Activated naive CD4-positive, alpha-beta T cell treated with anti-CD3 and anti-CD28 coated beads, Interleukin-2, amount 50 U/mL, for 72 hours (primary cell): ENCODE measurements around the gene USP9X. TPM values are rescaled to one million over a fixed set of nuclear protein-coding genes. Genes with fewer than 3 reads are reported as not detected.

Experiments used
- ATAC-seq, 2 donors: fragments of 150-1000 bp; cut with Tn5 transposase; 2 replicates each; pipeline ENCODE4 v1.10.0; 2021; ENCODE audit warnings: mild to moderate bottlenecking in 2 of 2, moderate library complexity in 2 of 2
- DNase-seq, 2 donors: peaks; one replicate each; pipeline ENCODE4 v3.0.0; 2021 to 2022; ENCODE audit warnings: low spot score in 2 of 2
- H3K27ac Mint-ChIP-seq, 2 donors: one replicate each; pipeline ENCODE4 v1.8.0; 2022; ENCODE audit warnings: mild to moderate bottlenecking in 2 of 2, mixed read lengths in 2 of 2
- H3K36me3 Mint-ChIP-seq, 2 donors: one replicate each; pipeline ENCODE4 v1.8.0; 2022; ENCODE audit warnings: mixed read lengths in 2 of 2
- H3K9me3 Mint-ChIP-seq, 2 donors: one replicate each; pipeline ENCODE4 v1.8.0; 2022; ENCODE audit warnings: mixed read lengths in 2 of 2
- total RNA-seq, 2 donors: library from RNA; stranded (reverse); gene quantifications; one replicate each; pipeline ENCODE4 v1.2.3, GENCODE V29; 2022

Gene USP9X
- total RNA-seq, 2 donors from 2014 or later, result 70.5 to 74.9 TPM

DNA sequence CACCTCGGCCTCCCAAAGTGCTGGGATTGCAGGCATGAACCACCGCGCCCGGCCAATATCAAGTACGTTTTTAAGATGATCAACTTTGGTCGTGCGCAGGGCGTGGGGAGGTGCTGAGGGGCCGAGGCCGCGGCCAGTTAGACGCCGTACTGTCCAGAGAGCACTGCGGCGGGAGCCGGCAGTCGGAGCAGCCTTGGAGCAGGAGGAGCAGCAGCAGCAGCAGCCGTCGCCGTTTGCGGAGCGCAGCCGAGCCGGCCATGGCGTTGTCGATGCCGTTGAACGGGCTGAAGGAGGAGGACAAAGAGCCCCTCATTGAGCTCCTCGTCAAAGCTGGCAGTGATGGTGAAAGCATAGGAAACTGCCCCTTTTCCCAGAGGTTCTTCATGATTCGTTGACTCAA lies 8.5 kb upstream of the USP9X start:
- Mint-ChIP-seq H3K27ac (no peak overlapping the region), H3K36me3 (no peaks in the 10 kb centered on the region), H3K9me3 (no peaks in the 10 kb centered on the region)
- DNase-seq, result no peak
- ATAC-seq, result no peak

DNA sequence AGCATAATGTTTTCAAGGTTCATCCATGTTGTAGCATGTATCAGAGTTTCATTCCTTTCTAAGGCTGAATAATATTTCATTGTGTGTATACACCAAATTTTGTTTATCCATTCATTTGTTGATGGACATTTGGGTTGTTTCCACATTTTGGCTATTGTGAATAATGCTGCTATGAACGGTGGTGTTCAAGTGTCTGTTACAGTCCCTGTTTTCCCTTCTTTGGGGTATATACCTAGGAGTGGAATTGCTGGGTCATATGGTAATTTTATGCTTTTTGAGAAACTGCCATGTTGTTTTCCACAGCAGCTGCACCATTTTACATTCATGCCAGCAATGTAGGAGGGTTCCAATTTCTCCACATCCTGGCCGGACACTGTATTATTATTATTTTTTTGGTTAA lies 3.4 kb upstream of the USP9X start:
- no peak for ATAC-seq
- DNase-seq, result no peak
- Mint-ChIP-seq H3K27ac (no peak overlapping the region), H3K9me3 (no peaks in the 10 kb centered on the region), H3K36me3 (peaks cover 3 to 4% of the 10 kb centered on the region in 2 donors)

DNA sequence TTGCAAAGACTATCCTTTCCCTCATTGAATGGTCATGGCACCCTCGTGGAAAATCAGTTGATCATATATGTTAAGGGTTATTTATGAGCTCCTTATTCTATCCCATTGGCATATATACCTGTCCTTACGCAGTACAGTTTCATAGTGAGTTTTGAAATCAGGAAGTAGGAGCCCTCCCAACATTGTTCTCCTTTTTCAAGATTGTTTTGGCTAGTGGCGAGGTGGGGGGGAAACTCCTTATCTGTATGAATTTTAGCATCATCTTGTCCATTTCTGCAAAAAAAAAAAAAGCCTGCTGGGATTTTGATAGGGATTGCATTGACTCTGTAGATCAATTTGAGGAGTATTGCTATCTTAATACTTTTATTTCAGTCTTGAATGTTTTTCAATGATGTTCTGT lies 2.5 kb upstream of the USP9X start:
- DNase-seq (no peak), ATAC-seq (no peak)
- H3K27ac Mint-ChIP-seq, result no peak overlapping the region
- peaks cover 9 to 12% of the 10 kb centered on the region in 2 donors for H3K36me3 Mint-ChIP-seq
- H3K9me3 Mint-ChIP-seq, result no peaks in the 10 kb centered on the region

DNA sequence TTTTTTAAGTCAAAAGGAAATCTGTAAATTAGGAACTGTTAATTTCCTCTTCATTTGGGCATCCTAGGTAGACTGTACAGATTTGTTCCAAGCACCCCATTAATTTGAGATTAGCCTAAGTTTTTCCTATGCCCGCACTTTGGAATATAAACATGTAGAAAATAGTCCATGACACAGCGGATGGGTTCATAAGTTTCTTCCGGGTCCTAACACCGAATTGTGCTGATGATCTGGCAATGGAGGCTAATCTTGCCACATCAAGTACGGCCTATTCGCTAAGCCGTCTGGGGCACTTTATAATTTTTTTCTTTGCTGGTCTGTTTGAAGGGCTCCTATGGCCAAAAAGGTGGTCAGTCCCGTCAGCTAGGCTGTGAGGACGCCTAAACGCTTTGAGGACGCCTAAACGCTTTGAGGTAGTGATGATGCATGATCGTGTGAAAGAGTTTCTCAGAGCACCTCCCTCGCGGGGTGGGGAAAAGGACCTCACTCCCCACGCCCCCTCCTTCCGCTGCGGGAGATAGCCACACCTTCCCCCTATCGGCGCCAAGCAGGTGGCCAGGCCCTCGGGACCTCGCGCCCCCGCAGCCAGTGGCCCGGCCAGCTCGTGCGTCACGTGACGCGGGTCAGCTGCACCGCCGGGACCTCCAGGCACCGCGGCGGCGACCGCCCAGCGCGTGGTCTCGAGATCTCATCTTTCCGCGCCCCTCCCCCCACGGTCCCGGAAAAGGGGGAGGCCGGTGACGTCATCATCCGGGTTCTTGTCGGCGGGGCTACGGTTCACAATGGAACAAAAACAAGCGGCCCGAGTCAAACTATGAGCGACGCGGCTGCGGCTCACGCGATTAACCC lies 977 bp upstream of the USP9X start:
- Mint-ChIP-seq H3K36me3 (peaks cover 13 to 22% of the 10 kb centered on the region in 2 donors), H3K9me3 (no peaks in the 10 kb centered on the region), H3K27ac (peak overlapping the region; percentile 98)
- peak; percentile 76 to 77 for ATAC-seq
- DNase-seq, result peak; percentile 92 to 97

DNA sequence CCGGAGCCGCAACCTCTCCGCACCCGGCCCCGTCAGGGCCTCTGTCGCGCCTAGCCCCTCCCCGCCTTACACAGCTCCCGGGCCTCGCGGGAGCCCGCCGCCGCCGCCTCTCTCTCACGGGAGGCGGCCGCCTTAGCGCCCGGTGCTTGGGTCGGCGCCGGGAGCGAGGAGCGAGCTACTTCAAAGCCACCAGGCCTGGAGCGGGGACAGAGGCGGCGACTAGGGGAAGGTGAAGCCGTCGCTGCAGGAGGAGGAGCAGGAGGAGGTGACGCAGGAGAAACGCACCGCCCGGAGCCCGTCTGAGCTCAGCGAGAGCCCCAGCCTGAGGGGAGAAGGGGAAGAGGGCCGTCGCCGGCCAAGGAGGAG lies 250 bp downstream of the USP9X start:
- peak; percentile 17 to 41 for ATAC-seq
- H3K9me3 Mint-ChIP-seq, result no peaks in the 10 kb centered on the region
- peaks cover 13 to 22% of the 10 kb centered on the region in 2 donors for H3K36me3 Mint-ChIP-seq
- peak overlapping the region; percentile 97 to 98 for H3K27ac Mint-ChIP-seq
- DNase-seq, result peak; percentile 41 to 61

DNA sequence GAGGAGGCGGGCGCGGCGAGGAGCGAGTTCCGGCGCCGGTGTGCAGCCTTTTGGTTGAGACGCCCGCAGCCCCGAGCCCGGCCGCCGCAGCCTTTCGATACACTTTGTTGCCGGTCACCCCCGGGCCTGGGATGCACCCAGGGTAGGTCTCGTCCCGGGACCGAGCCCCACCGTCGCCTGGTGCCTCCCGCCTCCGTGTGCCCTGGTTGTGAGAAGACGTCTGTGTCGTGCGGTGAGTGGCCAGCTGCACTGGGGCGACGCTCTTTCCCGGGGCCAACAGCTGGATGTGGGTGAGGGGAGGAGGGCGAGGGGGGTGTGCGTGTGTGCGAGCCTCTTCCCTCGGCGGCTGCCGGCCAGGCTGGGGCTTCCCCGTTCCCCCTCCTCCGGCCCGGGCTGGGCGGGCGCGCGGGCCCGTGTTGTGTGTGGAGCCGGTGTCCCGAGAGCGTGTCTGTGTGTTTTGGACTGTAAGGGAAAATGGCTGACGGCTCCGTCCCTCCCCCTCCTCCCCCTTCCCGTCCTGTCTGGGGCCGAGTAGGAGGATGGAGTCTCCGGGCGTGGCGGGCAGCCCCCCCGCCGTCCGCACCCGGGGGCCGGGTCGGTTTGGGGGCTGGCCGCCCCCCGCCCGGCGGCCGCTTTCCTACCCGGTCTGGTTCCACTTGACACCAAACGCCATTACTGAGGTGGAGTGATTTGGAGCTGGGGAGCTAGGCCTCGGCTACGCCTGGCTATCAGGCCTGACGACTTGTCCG lies 807 bp downstream of the USP9X start:
- Mint-ChIP-seq H3K36me3 (peaks cover 13 to 22% of the 10 kb centered on the region in 2 donors), H3K27ac (peak overlapping the region; percentile 97 to 98), H3K9me3 (no peaks in the 10 kb centered on the region)
- ATAC-seq (peak; percentile 3 to 9), DNase-seq (peak; percentile 22 to 64)

DNA sequence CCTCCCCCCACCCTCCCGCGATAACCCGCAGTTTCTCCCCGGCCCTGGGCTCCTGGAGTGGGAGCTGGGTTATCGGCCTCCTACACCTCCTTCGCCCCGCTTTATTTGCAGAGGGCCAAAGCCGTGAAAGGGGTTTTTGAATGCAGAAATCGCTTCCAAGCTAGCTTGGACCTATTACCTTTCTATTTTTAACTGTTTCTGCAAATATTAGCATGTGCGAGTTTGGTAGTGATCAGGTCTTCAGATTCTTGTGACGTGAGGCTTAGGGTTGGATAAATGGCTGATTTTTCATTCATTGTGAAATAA lies 1.3 kb downstream of the USP9X start:
- no peak for ATAC-seq
- H3K27ac Mint-ChIP-seq, result peak overlapping the region; percentile 87 to 98
- H3K9me3 Mint-ChIP-seq, result no peaks in the 10 kb centered on the region
- peaks cover 13 to 22% of the 10 kb centered on the region in 2 donors for H3K36me3 Mint-ChIP-seq
- DNase-seq, result no peak

DNA sequence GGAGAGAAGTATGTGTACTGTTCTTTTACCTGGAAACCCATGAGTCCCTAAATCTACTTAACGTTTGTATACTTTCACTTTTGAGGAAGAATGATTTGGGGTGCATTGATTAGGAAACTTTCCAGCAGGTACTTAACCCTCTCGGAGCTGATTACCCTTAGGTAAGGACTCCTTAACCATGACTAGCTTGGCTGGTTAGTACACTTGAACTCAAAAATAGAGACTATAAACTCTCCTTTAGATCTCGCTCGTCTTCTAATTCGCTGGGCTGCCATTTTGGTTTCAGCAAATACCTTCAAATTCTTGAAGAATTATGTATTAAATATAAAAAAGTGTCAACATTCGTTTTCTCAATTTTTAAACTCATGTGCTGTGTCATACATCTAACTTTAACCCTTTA lies 2.0 kb downstream of the USP9X start:
- DNase-seq (no peak), ATAC-seq (no peak)
- Mint-ChIP-seq H3K36me3 (peaks cover 13 to 22% of the 10 kb centered on the region in 2 donors), H3K27ac (peak overlapping the region; percentile 87 to 98), H3K9me3 (no peaks in the 10 kb centered on the region)

DNA sequence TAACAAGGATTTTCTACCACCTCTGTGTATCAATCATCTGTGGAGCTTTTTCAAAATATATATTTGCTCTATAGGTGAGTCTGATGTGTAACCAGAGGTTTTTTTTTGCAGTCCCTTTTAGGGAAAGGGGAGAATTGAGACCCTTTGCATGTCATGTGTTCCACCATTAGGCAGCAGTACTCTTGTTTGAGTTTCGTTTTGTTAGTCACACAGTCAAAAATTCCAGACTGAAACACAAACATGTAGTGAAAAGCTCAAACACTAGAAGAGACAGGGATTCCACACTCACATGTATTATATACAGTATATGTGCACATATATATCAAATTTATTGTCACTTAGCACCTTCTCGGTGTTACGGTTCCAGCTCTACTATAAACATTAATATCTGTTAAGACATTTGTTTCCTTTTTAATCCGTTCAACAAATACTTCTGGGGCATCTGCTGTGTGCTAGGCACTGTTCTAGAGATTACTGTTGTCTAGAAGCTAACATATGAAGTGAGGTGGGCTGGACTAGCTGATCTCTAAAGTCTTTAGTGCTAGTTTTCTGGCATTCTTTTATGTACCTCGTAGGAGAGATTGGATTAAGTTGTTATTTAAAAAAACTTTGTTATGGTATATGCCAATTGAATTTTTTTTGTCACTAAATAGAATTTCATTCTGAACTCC lies 5.5 kb downstream of the USP9X start:
- DNase-seq (no peak), ATAC-seq (peak; percentile 41 to 52)
- Mint-ChIP-seq H3K9me3 (no peaks in the 10 kb centered on the region), H3K36me3 (peaks cover 13 to 28% of the 10 kb centered on the region in 2 donors), H3K27ac (peak overlapping the region in 1 of 2 donors; percentile 44)

DNA sequence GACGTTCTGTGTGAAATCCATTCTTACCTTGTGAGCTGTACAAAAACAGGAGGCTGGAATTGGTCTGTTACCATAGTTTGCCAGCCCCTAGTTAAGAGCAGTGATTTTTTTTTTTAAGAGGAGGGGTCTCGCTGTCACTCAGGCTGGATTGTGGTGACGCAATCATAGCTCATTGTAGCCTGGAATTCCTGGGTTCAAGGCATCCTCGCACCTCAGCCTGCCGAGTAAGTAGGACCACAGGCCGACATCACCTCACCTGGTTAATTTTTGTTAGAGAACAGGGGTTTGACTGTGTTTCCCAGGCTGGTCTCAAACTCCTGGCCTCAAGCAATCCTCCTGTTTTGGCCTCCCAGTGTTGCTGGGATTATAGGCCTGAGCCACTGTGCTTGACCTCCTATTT lies 7.5 kb downstream of the USP9X start:
- H3K27ac Mint-ChIP-seq, result no peak overlapping the region
- no peaks in the 10 kb centered on the region for H3K9me3 Mint-ChIP-seq
- ATAC-seq, result no peak
- DNase-seq, result no peak
- peaks cover 4 to 16% of the 10 kb centered on the region in 2 donors for H3K36me3 Mint-ChIP-seq

DNA sequence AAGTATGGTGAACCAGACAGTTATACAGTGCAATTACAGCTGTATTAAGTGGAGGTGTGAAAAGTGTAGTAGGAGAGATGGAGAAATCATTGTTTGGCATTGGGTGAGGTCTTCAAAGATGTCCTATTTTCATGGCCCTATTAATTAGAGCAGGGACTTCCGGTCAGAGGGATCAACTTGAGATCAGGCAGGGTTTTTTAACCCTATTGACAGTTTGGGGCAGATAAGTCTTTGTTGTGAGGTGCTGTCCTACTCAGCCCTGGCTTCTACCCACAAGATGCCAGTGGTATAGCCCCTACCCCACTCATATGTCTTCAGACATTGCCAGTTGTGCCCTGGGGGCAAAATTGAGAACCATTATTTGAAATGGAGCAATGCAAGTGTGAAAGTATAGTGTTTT lies 9.9 kb downstream of the USP9X start:
- peak overlapping the region in 1 of 2 donors; percentile 72 for H3K27ac Mint-ChIP-seq
- DNase-seq, result no peak
- peaks cover 0 to 6% of the 10 kb centered on the region in 2 donors for H3K36me3 Mint-ChIP-seq
- no peaks in the 10 kb centered on the region for H3K9me3 Mint-ChIP-seq
- ATAC-seq, result no peak

DNA sequence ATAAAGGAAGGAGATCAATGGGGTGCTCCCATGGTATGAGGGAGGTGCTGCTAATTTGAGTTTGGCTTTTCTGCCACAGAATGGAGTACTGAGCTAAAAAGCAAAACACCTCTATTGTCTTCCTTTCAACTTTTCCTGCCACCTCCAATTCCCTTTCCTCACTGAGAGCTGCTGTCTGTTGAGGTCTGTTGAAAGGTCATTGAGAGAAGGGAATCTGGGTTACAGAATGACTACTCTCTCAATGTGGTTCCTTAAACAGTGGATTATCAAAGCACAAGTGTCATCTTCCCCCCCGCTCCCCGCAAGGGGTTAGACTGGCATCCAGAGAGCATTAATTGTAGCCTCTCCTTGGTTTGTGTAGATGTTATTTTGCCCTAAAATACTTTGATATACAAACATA lies 10.7 kb downstream of the USP9X start:
- Mint-ChIP-seq H3K9me3 (no peaks in the 10 kb centered on the region), H3K36me3 (peaks cover 0 to 6% of the 10 kb centered on the region in 2 donors), H3K27ac (peak overlapping the region in 1 of 2 donors; percentile 72)
- ATAC-seq (peak; percentile 38 to 87), DNase-seq (no peak)

DNA sequence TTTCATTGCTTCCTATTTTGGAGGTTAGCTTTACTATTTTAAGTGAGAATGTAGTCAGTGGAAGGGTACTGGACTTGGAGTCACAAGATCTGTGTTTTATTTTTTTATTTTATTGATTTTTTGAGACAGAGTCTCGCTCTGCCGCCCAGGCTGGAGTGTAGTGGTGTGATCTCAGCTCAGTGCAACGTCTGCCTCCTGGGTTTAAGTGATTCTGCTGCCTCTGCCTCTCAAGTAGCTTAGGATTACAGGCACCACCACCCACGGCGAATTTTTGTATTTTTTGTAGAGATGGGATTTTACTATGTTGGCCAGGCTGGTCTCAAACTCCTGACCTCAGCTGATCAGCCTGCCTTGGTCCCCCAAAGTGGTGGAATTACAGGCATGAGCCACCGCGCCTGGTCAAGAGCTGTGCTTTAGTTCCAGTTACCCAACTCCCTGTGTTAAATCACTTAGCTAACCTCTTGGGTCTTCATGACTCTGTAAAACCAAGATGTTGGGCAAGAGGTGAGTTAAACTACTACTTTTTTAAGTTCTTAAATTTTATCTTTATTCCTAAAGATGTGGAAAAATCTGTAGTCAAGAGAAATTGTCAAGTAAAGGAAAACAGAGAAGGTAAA lies 11.2 kb downstream of the USP9X start:
- ATAC-seq (no peak), DNase-seq (no peak)
- Mint-ChIP-seq H3K27ac (peak overlapping the region in 1 of 2 donors; percentile 72), H3K9me3 (no peaks in the 10 kb centered on the region), H3K36me3 (peaks cover 0 to 6% of the 10 kb centered on the region in 2 donors)

DNA sequence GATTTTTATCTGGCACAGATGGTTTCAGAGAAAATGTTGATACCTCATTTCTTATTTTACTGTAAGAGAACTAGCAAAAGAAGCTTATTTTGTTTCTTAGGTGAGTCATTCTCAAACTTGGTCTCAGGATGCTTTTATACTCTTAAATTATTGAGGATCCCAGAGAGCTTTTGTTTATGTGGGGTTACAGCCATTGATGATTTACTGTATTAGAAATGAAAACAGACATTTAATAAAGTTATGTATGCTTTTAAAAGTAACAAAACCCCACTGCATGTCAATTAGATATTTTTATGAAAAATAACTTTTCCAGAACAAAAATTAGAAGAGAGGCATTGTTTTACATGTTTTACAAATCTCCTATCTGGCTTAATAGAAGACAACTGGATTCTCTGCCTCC lies 12.1 kb downstream of the USP9X start:
- ATAC-seq (no peak), DNase-seq (no peak)
- H3K27ac Mint-ChIP-seq, result no peak overlapping the region
- H3K36me3 Mint-ChIP-seq, result peaks cover 0 to 6% of the 10 kb centered on the region in 2 donors
- no peaks in the 10 kb centered on the region for H3K9me3 Mint-ChIP-seq

DNA sequence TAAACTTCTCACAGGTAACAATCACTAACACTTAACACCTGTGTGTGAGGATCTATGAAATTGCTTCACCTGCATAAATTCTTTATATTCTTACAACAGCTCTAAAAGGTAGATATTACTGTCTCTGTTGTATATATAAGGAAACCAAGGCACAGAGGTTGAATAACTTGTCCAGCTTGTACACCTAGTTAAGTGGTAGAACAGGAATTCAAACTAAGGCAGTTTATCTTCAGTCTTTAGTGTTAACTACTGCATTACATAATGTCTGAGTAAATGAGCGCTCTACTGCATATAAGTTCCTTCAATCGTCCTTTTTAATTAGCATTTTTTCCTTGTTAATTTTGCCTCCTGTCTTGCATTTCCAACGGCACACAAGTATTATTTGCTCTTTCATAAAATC lies 15.0 kb downstream of the USP9X start:
- no peak for ATAC-seq
- no peaks in the 10 kb centered on the region for H3K36me3 Mint-ChIP-seq
- H3K9me3 Mint-ChIP-seq, result no peaks in the 10 kb centered on the region
- DNase-seq, result no peak
- no peak overlapping the region for H3K27ac Mint-ChIP-seq

DNA sequence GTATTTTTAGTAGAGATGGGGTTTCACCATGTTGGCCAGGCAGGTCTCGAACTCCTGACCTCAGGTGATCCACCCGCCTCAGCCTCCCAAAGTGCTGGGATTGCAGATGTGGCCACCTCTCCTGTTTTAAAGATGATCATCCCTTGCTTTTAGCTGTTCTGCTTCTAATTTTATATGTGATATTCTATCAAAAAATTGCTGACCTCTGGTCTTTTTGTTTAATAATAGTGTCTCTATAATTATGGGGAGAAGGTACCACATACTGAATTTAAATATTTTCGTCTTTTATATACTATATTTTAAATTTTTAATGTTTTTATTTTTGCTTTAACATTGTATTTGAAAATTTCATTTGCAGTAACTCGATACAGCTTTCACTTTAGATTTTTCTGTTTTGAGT lies 15.6 kb downstream of the USP9X start:
- no peak overlapping the region for H3K27ac Mint-ChIP-seq
- DNase-seq (no peak), ATAC-seq (no peak)
- no peaks in the 10 kb centered on the region for H3K36me3 Mint-ChIP-seq
- H3K9me3 Mint-ChIP-seq, result no peaks in the 10 kb centered on the region

DNA sequence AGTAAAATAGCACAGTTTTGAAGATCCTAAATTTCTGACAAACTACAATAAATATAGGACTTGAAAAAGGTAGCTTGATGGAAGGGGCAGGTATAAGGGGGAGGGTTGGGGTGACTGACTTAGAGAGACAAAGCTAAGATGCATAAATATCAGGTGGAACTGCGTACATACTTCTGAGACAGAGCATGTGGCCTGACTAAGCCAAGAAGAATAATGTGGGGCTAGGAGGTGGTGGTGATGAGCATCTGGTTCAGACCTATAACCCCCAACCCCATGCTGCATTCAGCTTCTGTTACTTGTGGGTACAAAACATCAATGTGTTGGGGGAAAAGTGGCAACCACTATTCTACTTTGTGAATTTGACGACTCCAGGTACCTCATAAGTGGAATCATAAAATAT lies 19.8 kb downstream of the USP9X start:
- H3K27ac Mint-ChIP-seq, result no peak overlapping the region
- no peak for DNase-seq
- H3K36me3 Mint-ChIP-seq, result peaks cover 0 to 8% of the 10 kb centered on the region in 2 donors
- no peaks in the 10 kb centered on the region for H3K9me3 Mint-ChIP-seq
- ATAC-seq, result no peak
